Fibroblast of the aortic adventitia (primary cell): ENCODE results near the gene ZBTB47. TPM values are rescaled to one million over a fixed set of nuclear protein-coding genes. Genes with fewer than 3 reads are reported as not detected.

Source experiments
- DNase-seq: peaks from one replicate; pipeline ENCODE4 v3.0.0-alpha.2; 2010; ENCODE audit warnings: low read depth
- H3K4me3 ChIP-seq: 2 replicates; pipeline ENCODE4 v1.5.1; 2011; ENCODE audit warnings: low read depth, mild to moderate bottlenecking, control low read depth, low read length, moderate library complexity
- total RNA-seq: library from RNA; depleted of rRNA; stranded (reverse); fragments of >200 nt; gene quantifications from 2 replicates; pipeline ENCODE4 v1.2.3, GENCODE V29; 2012; ENCODE audit warnings: low replicate concordance
- TF ChIP-seq, protein P1 (sequence below): IDR thresholded peaks from 2 replicates; pipeline ENCODE4 v1.5.1; 2011; ENCODE audit warnings: mild to moderate bottlenecking, low read length, control low read depth, inconsistent platforms; ENCODE audit not compliant: insufficient read depth

The ZBTB47 gene
- total RNA-seq, 1 donor, result 41.8 TPM

DNA sequence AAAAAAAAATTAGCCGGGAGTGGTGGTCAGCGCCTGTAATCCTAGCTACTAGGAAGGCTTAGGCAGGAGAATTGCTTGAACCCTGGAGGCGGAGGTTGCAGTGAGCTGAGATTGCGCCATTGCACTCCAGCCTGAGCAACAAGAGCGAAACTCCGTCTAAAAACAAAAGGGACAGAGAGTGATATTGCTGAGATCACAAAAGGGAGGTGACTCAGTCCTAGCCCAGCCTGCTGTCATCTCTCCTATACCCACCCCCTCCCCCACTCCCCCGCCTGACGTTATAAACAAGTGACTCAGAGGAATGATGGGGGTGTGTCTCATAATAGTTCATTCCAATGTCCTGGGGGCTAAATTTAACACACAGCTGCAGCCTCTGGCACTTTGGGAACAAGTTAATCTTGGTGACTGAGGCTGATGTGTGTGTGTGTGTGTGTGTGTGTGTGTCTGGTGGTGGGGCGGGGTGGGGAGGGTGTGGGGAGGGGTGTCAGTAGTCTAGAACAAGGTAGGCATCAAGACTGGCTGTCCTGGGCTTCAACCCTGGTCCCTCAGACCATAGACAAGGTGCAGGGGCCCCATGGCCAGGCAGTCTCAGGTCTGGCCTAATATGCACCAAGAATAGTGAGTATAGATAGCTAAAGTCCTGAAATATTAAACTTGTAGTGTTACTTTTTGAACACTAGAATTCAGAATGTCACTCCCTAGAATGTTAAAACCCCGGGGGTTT lies 30.5 kb downstream of the ZBTB47 start:
- peak; percentile 94 for DNase-seq
- H3K4me3 ChIP-seq, result no peak overlapping the region
- TF ChIP-seq, protein P1, sequence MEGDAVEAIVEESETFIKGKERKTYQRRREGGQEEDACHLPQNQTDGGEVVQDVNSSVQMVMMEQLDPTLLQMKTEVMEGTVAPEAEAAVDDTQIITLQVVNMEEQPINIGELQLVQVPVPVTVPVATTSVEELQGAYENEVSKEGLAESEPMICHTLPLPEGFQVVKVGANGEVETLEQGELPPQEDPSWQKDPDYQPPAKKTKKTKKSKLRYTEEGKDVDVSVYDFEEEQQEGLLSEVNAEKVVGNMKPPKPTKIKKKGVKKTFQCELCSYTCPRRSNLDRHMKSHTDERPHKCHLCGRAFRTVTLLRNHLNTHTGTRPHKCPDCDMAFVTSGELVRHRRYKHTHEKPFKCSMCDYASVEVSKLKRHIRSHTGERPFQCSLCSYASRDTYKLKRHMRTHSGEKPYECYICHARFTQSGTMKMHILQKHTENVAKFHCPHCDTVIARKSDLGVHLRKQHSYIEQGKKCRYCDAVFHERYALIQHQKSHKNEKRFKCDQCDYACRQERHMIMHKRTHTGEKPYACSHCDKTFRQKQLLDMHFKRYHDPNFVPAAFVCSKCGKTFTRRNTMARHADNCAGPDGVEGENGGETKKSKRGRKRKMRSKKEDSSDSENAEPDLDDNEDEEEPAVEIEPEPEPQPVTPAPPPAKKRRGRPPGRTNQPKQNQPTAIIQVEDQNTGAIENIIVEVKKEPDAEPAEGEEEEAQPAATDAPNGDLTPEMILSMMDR, result no peak

DNA sequence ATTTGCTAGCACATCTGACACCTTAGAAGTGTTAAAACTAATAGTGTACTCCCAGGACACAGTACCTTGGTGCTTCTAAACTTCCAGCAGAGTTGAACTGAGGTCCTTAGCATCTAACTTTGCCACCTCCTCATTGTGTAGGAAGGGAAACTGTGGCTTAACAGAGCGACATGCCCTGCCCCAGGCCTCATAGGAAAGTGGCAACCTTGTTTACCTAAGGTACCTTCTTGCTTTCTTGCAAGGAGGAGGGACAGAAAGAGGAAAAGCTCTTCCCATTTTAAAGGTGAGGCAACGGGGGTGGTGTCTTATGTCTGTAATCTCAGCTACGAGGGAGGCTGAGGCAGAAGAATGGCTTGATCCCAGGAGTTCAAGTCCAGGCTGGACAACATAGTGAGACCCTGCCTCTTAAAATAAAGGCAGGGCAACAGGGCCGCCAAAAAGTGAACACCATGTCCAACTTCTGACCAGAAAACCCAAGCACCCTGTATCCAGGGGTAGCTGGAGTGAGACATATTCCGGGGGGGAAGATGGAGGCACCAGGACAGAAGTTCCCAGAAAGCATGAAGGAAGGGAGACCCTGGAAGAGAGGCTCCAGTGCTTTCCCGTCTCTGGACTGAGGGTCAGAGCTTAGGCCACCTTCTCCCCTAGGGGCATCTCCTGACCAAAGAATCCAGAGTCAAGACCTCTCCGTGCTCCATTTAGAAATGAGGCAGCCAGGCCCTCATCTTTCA lies 31.3 kb downstream of the ZBTB47 start:
- no peak for DNase-seq
- H3K4me3 ChIP-seq, result no peak overlapping the region
- TF ChIP-seq, protein P1, result no peak

DNA sequence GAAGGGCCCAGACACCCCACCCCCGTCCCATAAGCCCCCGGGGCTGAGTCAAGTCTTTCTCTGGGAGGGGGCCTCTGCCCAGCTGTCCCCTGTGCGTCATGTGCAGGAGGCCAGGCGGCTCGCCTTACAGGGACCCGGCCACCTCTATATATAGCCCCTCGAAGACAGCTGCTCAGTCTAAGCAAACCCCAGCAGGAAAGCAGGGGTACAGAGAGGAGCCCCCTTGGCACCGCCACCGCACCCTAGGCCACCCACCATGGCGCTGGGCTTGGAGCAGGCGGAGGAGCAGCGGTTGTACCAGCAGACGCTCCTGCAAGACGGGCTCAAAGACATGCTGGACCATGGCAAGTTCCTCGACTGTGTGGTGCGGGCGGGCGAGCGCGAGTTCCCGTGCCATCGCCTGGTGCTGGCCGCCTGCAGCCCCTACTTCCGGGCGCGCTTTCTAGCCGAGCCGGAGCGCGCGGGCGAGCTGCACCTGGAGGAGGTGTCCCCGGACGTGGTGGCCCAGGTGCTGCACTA lies 31.9 kb downstream of the ZBTB47 start, which contains the start of gene KLHL40:
KLHL40 (plus strand) TSS at position 175 of the 519 bp plus-strand sequence; CDS start at position 257, 82 bp downstream.
- TF ChIP-seq, protein P1, result no peak
- peak within 1 kb of the TSS; percentile 28 for H3K4me3 ChIP-seq
- DNase-seq, result no peak

DNA sequence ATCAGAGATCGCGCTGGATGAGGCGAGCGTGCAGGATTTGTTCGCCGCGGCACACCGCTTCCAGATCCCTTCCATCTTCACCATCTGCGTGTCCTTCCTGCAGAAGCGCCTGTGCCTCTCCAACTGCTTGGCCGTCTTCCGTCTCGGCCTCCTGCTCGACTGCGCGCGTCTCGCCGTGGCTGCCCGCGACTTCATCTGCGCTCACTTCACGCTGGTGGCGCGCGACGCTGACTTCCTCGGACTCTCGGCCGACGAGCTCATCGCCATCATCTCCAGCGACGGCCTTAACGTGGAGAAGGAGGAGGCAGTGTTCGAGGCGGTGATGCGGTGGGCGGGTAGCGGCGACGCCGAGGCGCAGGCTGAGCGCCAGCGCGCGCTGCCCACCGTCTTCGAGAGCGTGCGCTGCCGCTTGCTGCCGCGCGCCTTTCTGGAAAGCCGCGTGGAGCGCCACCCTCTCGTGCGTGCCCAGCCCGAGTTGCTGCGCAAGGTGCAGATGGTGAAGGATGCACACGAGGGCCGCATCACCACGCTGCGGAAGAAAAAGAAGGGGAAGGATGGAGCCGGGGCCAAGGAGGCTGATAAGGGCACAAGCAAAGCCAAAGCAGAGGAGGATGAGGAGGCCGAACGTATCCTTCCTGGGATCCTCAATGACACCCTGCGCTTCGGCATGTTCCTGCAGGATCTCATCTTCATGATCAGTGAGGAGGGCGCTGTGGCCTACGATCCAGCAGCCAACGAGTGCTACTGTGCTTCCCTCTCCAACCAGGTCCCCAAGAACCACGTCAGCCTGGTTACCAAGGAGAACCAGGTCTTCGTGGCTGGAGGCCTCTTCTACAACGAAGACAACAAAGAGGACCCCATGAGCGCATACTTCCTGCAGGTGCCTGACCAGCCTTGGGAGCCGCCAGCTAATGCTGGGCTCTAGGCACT lies 32.7 kb downstream of the ZBTB47 start:
- peak overlapping the region; percentile 28 for H3K4me3 ChIP-seq
- no peak for DNase-seq
- TF ChIP-seq, protein P1, result no peak

DNA sequence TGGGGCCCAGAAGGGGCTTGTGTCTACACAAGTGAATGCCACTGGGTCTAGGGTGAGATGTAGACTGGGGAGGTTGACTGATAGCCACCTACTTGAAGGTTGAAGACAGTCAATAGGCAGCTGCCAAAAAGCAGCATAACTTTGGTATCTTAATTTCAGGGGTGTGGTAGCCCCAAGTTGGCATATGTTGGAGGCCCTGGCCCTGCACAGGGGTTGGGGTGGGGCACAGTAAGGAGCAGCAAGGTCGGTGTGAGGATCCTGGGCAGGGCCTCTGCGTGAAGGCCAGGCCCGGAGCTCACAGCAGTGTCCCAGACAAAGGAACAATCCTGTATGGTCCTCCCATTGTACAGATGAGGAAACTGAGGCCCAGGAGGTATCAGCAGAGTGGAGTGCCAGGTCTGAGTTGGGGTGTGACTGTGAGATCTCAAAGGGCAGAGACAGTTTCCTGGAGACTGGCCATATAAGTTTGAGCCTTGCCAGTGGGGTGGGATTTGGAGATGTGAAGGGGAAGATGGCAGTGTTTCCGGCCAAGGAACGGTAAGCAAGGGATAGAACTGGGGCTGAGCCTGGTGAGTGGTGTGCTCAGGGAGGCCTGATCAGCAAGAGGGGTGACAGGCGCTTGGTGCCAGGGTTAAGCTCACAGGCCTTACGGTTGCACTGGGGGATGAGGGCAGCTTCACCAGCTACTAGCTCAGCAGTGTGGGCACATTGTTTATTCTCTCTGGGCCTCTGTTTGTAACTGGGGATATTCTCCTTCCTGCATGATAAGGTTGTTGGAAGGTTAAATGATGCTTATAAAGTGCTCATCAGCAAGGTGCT lies 33.5 kb downstream of the ZBTB47 start:
- TF ChIP-seq, protein P1, result no peak
- DNase-seq, result no peak

More for the DNA sequence above, 33.5 kb downstream of the ZBTB47 start:
- no peak overlapping the region for H3K4me3 ChIP-seq
